ENCODE data around the gene AFF3.

Gene AFF3

DNA sequence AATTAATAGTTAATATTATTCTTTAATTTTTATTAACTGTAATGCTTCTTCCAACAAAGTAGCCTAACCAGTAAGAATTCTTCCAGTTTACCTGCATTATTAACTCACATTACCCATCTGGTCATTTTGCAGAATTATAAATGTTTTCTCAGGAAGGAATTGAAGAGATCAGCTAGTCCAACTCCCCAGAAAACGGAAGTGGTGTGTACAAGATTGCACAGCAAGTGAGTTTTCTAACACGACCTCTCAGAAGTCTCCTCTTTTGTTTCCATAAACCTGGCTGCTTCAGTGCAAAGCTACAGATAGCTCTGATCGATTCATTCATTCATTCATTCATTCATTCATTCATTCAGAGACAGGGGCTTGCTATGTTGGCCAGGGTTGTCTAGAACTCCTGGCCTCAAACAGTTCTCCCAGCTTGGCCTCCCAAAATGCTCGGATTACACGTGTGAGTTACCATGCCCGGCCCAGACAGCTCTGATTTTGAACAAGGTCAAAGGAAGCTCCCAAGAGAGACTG is 523.8 kb downstream of the AFF3 start:
- Histone ChIP-seq H3K14ac (ENCODE audit: low read length) (no peak overlapping the region), H2BK120ac (ENCODE audit: insufficient read depth, low read length, poor library complexity) (no peak overlapping the region), H3K36me3 (ENCODE audit: control insufficient read depth in 1 of 2, insufficient read depth in 2 of 2, low read length in 2 of 2) (no peaks in the 10 kb centered on the region), H3K27me3 (ENCODE audit: insufficient read depth, low read length) (no peaks in the 10 kb centered on the region), H3K9ac (ENCODE audit: low read length) (no peak overlapping the region), H3K4ac (ENCODE audit: low read depth, low read length) (no peak overlapping the region), H2AFZ (ENCODE audit: insufficient read depth, low read length, poor library complexity) (no peak overlapping the region), H3K4me3 (ENCODE audit: low read depth, low read length) (no peak overlapping the region), H3K27ac (ENCODE audit: low read depth, low read length) (no peak overlapping the region), H3K79me1 (ENCODE audit: low read length) (no peaks in the 10 kb centered on the region), H3K23ac (ENCODE audit: low read length) (no peak overlapping the region), H4K12ac (ENCODE audit: low read depth, low read length) (no peak overlapping the region), H3K4me2 (ENCODE audit: low read length) (no peak overlapping the region), H3K18ac (ENCODE audit: low read length) (no peak overlapping the region), H3K9me3 (ENCODE audit: insufficient read depth, low read depth, low read length) (peaks cover 5% of the 10 kb centered on the region), H4K8ac (ENCODE audit: low read depth, low read length) (no peak overlapping the region), H4K91ac (ENCODE audit: low read depth, low read length) (no peak overlapping the region), H2BK5ac (ENCODE audit: low read depth, low read length, poor library complexity) (no peak overlapping the region), H3K79me2 (ENCODE audit: control insufficient read depth, insufficient read depth, low read length, poor library complexity) (no peaks in the 10 kb centered on the region), H3K4me1 (ENCODE audit: control insufficient read depth in 1 of 2, insufficient read depth in 2 of 2, low read length in 2 of 2) (peaks cover 5 to 10% of the 10 kb centered on the region in 2 experiments), H2BK12ac (ENCODE audit: low read length) (no peak overlapping the region), H2AK5ac (ENCODE audit: low read length) (no peak overlapping the region)
- DNase-seq: no peak
- WGBS (ENCODE audit: extremely low coverage, insufficient coverage, insufficient read length): no CpG with 5 or more reads among the region's 6 CpGs

DNA sequence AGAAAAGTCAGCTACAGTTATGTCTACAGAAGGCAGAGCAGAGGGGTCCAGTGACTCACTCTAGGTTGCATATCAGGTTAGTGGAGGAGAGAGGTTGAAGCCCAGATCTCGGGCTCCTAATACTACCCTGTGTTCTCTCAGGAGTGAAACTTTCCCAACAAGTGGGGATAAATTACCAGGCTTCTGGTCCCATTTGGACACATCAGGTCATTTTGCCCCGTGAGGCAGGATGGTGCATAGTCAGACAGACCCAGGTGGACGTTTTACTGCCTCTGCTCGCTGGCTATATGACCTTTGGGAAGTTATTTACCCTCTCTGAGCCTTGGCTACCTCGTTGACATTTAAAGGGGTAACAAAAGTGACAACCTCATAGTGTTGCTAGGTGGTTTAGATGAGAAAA is 524.6 kb downstream of the AFF3 start:
- no peak overlapping the region for H3K14ac ChIP-seq (ENCODE audit: low read length)
- no peak overlapping the region for H3K18ac ChIP-seq (ENCODE audit: low read length)
- peak overlapping the region; percentile 81 for H2BK12ac ChIP-seq (ENCODE audit: low read length)
- H4K91ac ChIP-seq (ENCODE audit: low read depth, low read length): no peak overlapping the region
- H3K4me1 ChIP-seq (ENCODE audit: control insufficient read depth in 1 of 2, insufficient read depth in 2 of 2, low read length in 2 of 2): peaks cover 5 to 10% of the 10 kb centered on the region in 2 experiments
- no peak overlapping the region for H3K9ac ChIP-seq (ENCODE audit: low read length)
- H3K4me2 ChIP-seq (ENCODE audit: low read length): no peak overlapping the region
- peak in 1 of 2 donors; percentile 44 for DNase-seq
- H3K27ac ChIP-seq (ENCODE audit: low read depth, low read length): no peak overlapping the region
- no peak overlapping the region for H2AK5ac ChIP-seq (ENCODE audit: low read length)
- H2BK120ac ChIP-seq (ENCODE audit: insufficient read depth, low read length, poor library complexity): no peak overlapping the region
- H3K79me2 ChIP-seq (ENCODE audit: control insufficient read depth, insufficient read depth, low read length, poor library complexity): no peaks in the 10 kb centered on the region
- no peak overlapping the region for H3K23ac ChIP-seq (ENCODE audit: low read length)
- H2AFZ ChIP-seq (ENCODE audit: insufficient read depth, low read length, poor library complexity): no peak overlapping the region
- no peak overlapping the region for H4K8ac ChIP-seq (ENCODE audit: low read depth, low read length)
- H4K12ac ChIP-seq (ENCODE audit: low read depth, low read length): no peak overlapping the region
- no peaks in the 10 kb centered on the region for H3K36me3 ChIP-seq (ENCODE audit: control insufficient read depth in 1 of 2, insufficient read depth in 2 of 2, low read length in 2 of 2)
- H3K27me3 ChIP-seq (ENCODE audit: insufficient read depth, low read length): no peaks in the 10 kb centered on the region
- no peak overlapping the region for H2BK5ac ChIP-seq (ENCODE audit: low read depth, low read length, poor library complexity)
- H3K4ac ChIP-seq (ENCODE audit: low read depth, low read length): no peak overlapping the region
- no CpG with 5 or more reads among the region's 5 CpGs for WGBS (ENCODE audit: extremely low coverage, insufficient coverage, insufficient read length)
- no peak overlapping the region for H3K4me3 ChIP-seq (ENCODE audit: low read depth, low read length)
- peaks cover 5% of the 10 kb centered on the region for H3K9me3 ChIP-seq (ENCODE audit: insufficient read depth, low read depth, low read length)
- no peaks in the 10 kb centered on the region for H3K79me1 ChIP-seq (ENCODE audit: low read length)

DNA sequence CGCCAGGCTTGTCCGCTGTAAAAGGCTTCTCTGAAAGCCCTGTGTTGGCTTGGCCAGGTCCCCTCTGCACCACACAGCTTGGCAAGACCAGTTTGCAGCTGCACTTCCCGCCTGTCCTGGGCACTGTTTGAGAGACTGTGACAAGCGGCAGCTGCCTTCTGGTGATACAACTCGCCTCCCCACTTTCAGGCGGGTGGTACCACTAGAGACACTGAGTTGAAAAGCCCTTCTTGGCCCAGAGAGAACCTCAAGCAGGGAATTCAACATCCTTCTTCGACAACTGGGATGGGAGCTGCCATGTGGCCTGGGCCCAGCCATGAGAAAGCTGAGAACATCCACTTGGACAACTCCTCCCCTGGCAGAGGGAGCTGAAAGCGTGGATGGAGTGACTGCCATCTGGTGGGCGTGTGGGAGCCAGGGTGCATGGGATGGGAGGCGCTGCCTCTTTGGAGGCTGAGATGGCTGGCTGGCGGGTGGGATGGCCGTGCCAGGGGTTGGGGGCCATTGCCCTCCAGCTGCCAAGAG is 527.1 kb downstream of the AFF3 start:
- Histone ChIP-seq H2BK12ac (ENCODE audit: low read length) (peak overlapping the region; percentile 51), H4K12ac (ENCODE audit: low read depth, low read length) (no peak overlapping the region), H3K4me1 (ENCODE audit: control insufficient read depth in 1 of 2, insufficient read depth in 2 of 2, low read length in 2 of 2) (peaks cover 7 to 10% of the 10 kb centered on the region in 2 experiments), H2AK5ac (ENCODE audit: low read length) (no peak overlapping the region), H4K8ac (ENCODE audit: low read depth, low read length) (no peak overlapping the region), H3K4ac (ENCODE audit: low read depth, low read length) (no peak overlapping the region), H3K27me3 (ENCODE audit: insufficient read depth, low read length) (no peaks in the 10 kb centered on the region), H3K9me3 (ENCODE audit: insufficient read depth, low read depth, low read length) (no peaks in the 10 kb centered on the region), H2BK120ac (ENCODE audit: insufficient read depth, low read length, poor library complexity) (no peak overlapping the region), H3K14ac (ENCODE audit: low read length) (no peak overlapping the region), H3K18ac (ENCODE audit: low read length) (no peak overlapping the region), H3K4me2 (ENCODE audit: low read length) (no peak overlapping the region), H3K79me2 (ENCODE audit: control insufficient read depth, insufficient read depth, low read length, poor library complexity) (no peaks in the 10 kb centered on the region), H3K36me3 (ENCODE audit: control insufficient read depth in 1 of 2, insufficient read depth in 2 of 2, low read length in 2 of 2) (no peaks in the 10 kb centered on the region), H2AFZ (ENCODE audit: insufficient read depth, low read length, poor library complexity) (no peak overlapping the region), H3K9ac (ENCODE audit: low read length) (no peak overlapping the region), H3K27ac (ENCODE audit: low read depth, low read length) (no peak overlapping the region), H3K79me1 (ENCODE audit: low read length) (peaks cover 5% of the 10 kb centered on the region), H4K91ac (ENCODE audit: low read depth, low read length) (peak overlapping the region; percentile 26), H3K23ac (ENCODE audit: low read length) (no peak overlapping the region), H2BK5ac (ENCODE audit: low read depth, low read length, poor library complexity) (no peak overlapping the region), H3K4me3 (ENCODE audit: low read depth, low read length) (no peak overlapping the region)
- no CpG with 5 or more reads among the region's 12 CpGs for WGBS (ENCODE audit: extremely low coverage, insufficient coverage, insufficient read length)
- DNase-seq: peak in 1 of 2 donors; percentile 43

DNA sequence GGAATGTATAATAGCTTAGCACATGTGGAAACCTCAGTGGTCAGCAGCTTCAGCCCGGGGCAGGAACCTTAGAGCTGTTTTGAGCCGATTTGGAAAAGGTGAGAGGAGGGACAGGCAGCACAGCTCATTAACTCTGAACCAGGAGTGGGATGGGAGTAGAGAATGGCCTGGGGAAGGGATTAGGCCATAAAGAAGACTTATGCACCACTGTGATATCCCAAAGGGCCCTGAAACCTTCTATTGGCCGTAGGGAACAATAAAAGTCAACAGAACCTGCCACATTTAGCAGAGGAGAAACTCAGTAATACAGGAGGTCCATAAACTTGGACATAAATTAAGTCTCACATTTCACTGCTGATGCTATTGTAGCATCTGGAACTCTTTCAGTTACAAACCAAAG is 528.4 kb downstream of the AFF3 start:
- Histone ChIP-seq H3K27ac (ENCODE audit: low read depth, low read length) (no peak overlapping the region), H3K18ac (ENCODE audit: low read length) (no peak overlapping the region), H4K91ac (ENCODE audit: low read depth, low read length) (no peak overlapping the region), H3K27me3 (ENCODE audit: insufficient read depth, low read length) (no peaks in the 10 kb centered on the region), H2BK12ac (ENCODE audit: low read length) (no peak overlapping the region), H4K8ac (ENCODE audit: low read depth, low read length) (no peak overlapping the region), H2BK5ac (ENCODE audit: low read depth, low read length, poor library complexity) (no peak overlapping the region), H2AK5ac (ENCODE audit: low read length) (no peak overlapping the region), H3K4ac (ENCODE audit: low read depth, low read length) (no peak overlapping the region), H3K14ac (ENCODE audit: low read length) (no peak overlapping the region), H3K23ac (ENCODE audit: low read length) (no peak overlapping the region), H2BK120ac (ENCODE audit: insufficient read depth, low read length, poor library complexity) (no peak overlapping the region), H3K4me2 (ENCODE audit: low read length) (no peak overlapping the region), H4K12ac (ENCODE audit: low read depth, low read length) (no peak overlapping the region), H3K79me2 (ENCODE audit: control insufficient read depth, insufficient read depth, low read length, poor library complexity) (no peaks in the 10 kb centered on the region), H3K4me1 (ENCODE audit: control insufficient read depth in 1 of 2, insufficient read depth in 2 of 2, low read length in 2 of 2) (peaks cover 3 to 11% of the 10 kb centered on the region in 2 experiments), H3K79me1 (ENCODE audit: low read length) (peaks cover 11% of the 10 kb centered on the region), H3K9ac (ENCODE audit: low read length) (no peak overlapping the region), H3K9me3 (ENCODE audit: insufficient read depth, low read depth, low read length) (no peaks in the 10 kb centered on the region), H3K4me3 (ENCODE audit: low read depth, low read length) (no peak overlapping the region), H3K36me3 (ENCODE audit: control insufficient read depth in 1 of 2, insufficient read depth in 2 of 2, low read length in 2 of 2) (no peaks in the 10 kb centered on the region), H2AFZ (ENCODE audit: insufficient read depth, low read length, poor library complexity) (no peak overlapping the region)
- DNase-seq: no peak
- no CpG with 5 or more reads among the region's 3 CpGs for WGBS (ENCODE audit: extremely low coverage, insufficient coverage, insufficient read length)
